HG03097 (cell line): ENCODE data around the gene RWDD1.

Experiments
- ATAC-seq: cut with Tn5 transposase; IDR thresholded peaks from one replicate; pipeline ENCODE4 v1.9.1; 2021; ENCODE audit not compliant: unreplicated experiment, low FRiP score

RWDD1 gene

GRCh38 chr6:116557893-116558292, 13.4 kb upstream of the RWDD1 start:
- ATAC-seq = no peak

GRCh38 chr6:116560130-116560529, 11.2 kb upstream of the RWDD1 start:
- ATAC-seq = no peak

GRCh38 chr6:116561377-116562018, 9.8 kb upstream of the RWDD1 start:
- ATAC-seq = no peak

- no peak for ATAC-seq
Observed at GRCh38 chr6:116562019-116562403, 9.3 kb upstream of the RWDD1 start.

- ATAC-seq = no peak
Observed at GRCh38 chr6:116562614-116563013, 8.7 kb upstream of the RWDD1 start.

GRCh38 chr6:116563830-116564229, 7.5 kb upstream of the RWDD1 start:
- ATAC-seq = no peak

GRCh38 chr6:116564311-116564710, 7.0 kb upstream of the RWDD1 start:
- ATAC-seq = no peak

GRCh38 chr6:116564921-116565872, 6.1 kb upstream of the RWDD1 start:
- no peak for ATAC-seq

GRCh38 chr6:116568111-116568510, 3.2 kb upstream of the RWDD1 start:
- no peak for ATAC-seq

GRCh38 chr6:116568821-116569755, 2.2 kb upstream of the RWDD1 start:
- ATAC-seq = no peak

- no peak for ATAC-seq
Observed at GRCh38 chr6:116571683-116572000, 338 bp downstream of the RWDD1 start.

- no peak for ATAC-seq
Observed at GRCh38 chr6:116572162-116572561, 858 bp downstream of the RWDD1 start.

GRCh38 chr6:116575227-116575626, 3.9 kb downstream of the RWDD1 start:
- no peak for ATAC-seq

GRCh38 chr6:116577486-116577885, 6.2 kb downstream of the RWDD1 start:
- no peak for ATAC-seq

- no peak for ATAC-seq
Observed at GRCh38 chr6:116578335-116578734, 7.0 kb downstream of the RWDD1 start.

GRCh38 chr6:116579143-116579542, 7.8 kb downstream of the RWDD1 start:
- ATAC-seq = no peak

- ATAC-seq = no peak
Observed at GRCh38 chr6:116580198-116580597, 8.9 kb downstream of the RWDD1 start.

GRCh38 chr6:116586276-116586675, 15.0 kb downstream of the RWDD1 start:
- no peak for ATAC-seq

GRCh38 chr6:116586738-116587137, 15.4 kb downstream of the RWDD1 start:
- no peak for ATAC-seq

- no peak for ATAC-seq
Observed at GRCh38 chr6:116595247-116595646, 23.9 kb downstream of the RWDD1 start.

GRCh38 chr6:116596815-116597214, 25.5 kb downstream of the RWDD1 start:
- no peak for ATAC-seq
